PC-3 (cell line): ENCODE data around the gene VPS8. TPM values are rescaled to one million over a fixed set of nuclear protein-coding genes. Genes with fewer than 3 reads are reported as not detected.

Source experiments
- ATAC-seq: fragments of 200-7000 bp; cut with Tn5 transposase; 2 replicates; pipeline ENCODE4 v1.9.1; 2020; ENCODE audit warnings: mild to moderate bottlenecking, moderate library complexity
- BruUV-seq: library from RNA; stranded (reverse); fragments of 400-500 nt; replicated peaks from 2 replicates; lab custom pipeline; 2021; lab: Mats Ljungman, UMichigan
- CTCF ChIA-PET: fragments of 300-600 bp; sonication (Branson Sonifier 250); formaldehyde crosslinking; loops from one replicate; lab custom pipeline; 2022; ENCODE audit warnings: antibody characterized with exemption; lab: Charles Lee
- POLR2A ChIA-PET: fragments of 300-600 bp; sonication (Branson Sonifier 250); formaldehyde crosslinking; loops from one replicate; lab custom pipeline; 2022; ENCODE audit warnings: antibody characterized with exemption; ENCODE audit not compliant: unreplicated experiment; lab: Charles Lee
- DNase-seq: peaks from one replicate; pipeline ENCODE4 v3.0.0-alpha.2; 2015
- H2AFZ ChIP-seq: fragments of 300-600 bp; sonication (generic); 2 replicates; pipeline ENCODE4 v1.6.0; 2016; ENCODE audit warnings: antibody characterized with exemption, low read length
- H3F3A ChIP-seq: fragments of 300-600 bp; sonication (generic); one replicate; pipeline ENCODE4 v1.6.0; 2017; ENCODE audit warnings: antibody characterized with exemption, low read length, control low read depth, mild to moderate bottlenecking; ENCODE audit not compliant: unreplicated experiment
- H3K27ac ChIP-seq: fragments of 300-600 bp; sonication (generic); 2 replicates; pipeline ENCODE4 v1.5.1; 2016; ENCODE audit warnings: mild to moderate bottlenecking, low read length
- H3K27me3 ChIP-seq: fragments of 300-600 bp; sonication (generic); 2 replicates; pipeline ENCODE4 v1.6.1; 2016; ENCODE audit warnings: low read length, mixed read lengths
- H3K36me3 ChIP-seq: fragments of 300-600 bp; sonication (generic); 2 replicates; pipeline ENCODE4 v1.6.1; 2016; ENCODE audit warnings: low read depth, mixed run types, low read length, mixed read lengths
- H3K4me1 ChIP-seq: fragments of 300-600 bp; sonication (generic); 2 replicates; pipeline ENCODE4 v1.5.1; 2016; ENCODE audit warnings: low read length; ENCODE audit not compliant: insufficient read depth
- H3K4me2 ChIP-seq: fragments of 300-600 bp; sonication (generic); 2 replicates; pipeline ENCODE4 v1.6.0; 2016; ENCODE audit warnings: low read length
- H3K4me3 ChIP-seq: fragments of 300-600 bp; sonication (generic); 2 replicates; pipeline ENCODE4 v1.5.1; 2016; ENCODE audit warnings: mild to moderate bottlenecking, low read length, mixed read lengths
- H3K79me2 ChIP-seq: fragments of 300-600 bp; sonication (generic); 2 replicates; pipeline ENCODE4 v1.6.1; 2017; ENCODE audit warnings: low read length, mixed read lengths
- H3K9ac ChIP-seq: fragments of 300-600 bp; sonication (generic); 2 replicates; pipeline ENCODE4 v1.6.0; 2016; ENCODE audit warnings: mild to moderate bottlenecking, low read length
- H3K9me2 ChIP-seq: fragments of 300-600 bp; sonication (generic); replicated peaks from 2 replicates; pipeline ENCODE4 v1.6.1; 2016; ENCODE audit warnings: mixed run types, low read length, mixed read lengths
- H3K9me3 ChIP-seq: fragments of 300-600 bp; sonication (generic); 2 replicates; pipeline ENCODE4 v1.6.1; 2016; ENCODE audit warnings: low read length, mixed read lengths
- H4K20me1 ChIP-seq: fragments of 300-600 bp; sonication (generic); 2 replicates; pipeline ENCODE4 v1.6.1; 2016; ENCODE audit warnings: low read length, mixed read lengths
- CTCF ChIP-seq: fragments of 300-600 bp; sonication (generic); conservative IDR thresholded peaks from 2 replicates; pipeline ENCODE4 v1.5.1; 2017; ENCODE audit warnings: antibody characterized with exemption, low read depth, mild to moderate bottlenecking, low read length
- EZH2 ChIP-seq: fragments of 300-600 bp; sonication (generic); IDR thresholded peaks from one replicate; pipeline ENCODE4 v1.6.1; 2017; ENCODE audit warnings: antibody characterized with exemption, mild to moderate bottlenecking, low read length; ENCODE audit not compliant: unreplicated experiment
- EZH2phosphoT487 ChIP-seq: fragments of 300-600 bp; sonication (generic); IDR thresholded peaks from 2 replicates; pipeline ENCODE4 v1.6.1; 2018; ENCODE audit warnings: mild to moderate bottlenecking, antibody characterized with exemption, low read length, borderline replicate concordance
- intact Hi-C: fragments of 100-400 bp; cut with micrococcal nuclease; formaldehyde crosslinking; loops from 2 replicates; pipeline ENCODE4 v1.9.0; 2023
- total RNA-seq: library from RNA; depleted of rRNA; stranded (reverse); fragments of >200 nt; gene quantifications from 2 replicates; pipeline ENCODE4 v1.2.3, GENCODE V29; 2014; rRNA removed

VPS8 gene
- total RNA-seq, 1 experiment from 2014 or later: 38.0 TPM

- CTCF ChIA-PET: no interaction called here
- H3K79me2 ChIP-seq: no peaks in the 10 kb centered on the region
Measured at GRCh38 chr3:185094697-185095096, 282.7 kb downstream of the VPS8 start.

More at GRCh38 chr3:185094697-185095096, 282.7 kb downstream of the VPS8 start:
- Histone ChIP-seq H3K4me2 (no peak overlapping the region), H4K20me1 (no peaks in the 10 kb centered on the region), H3K27ac (no peak overlapping the region), H3K9ac (no peak overlapping the region), H3K9me2 (no peaks in the 10 kb centered on the region), H3K4me1 (no peaks in the 10 kb centered on the region), H3K9me3 (no peaks in the 10 kb centered on the region), H3K4me3 (no peak overlapping the region), H3K27me3 (peaks cover 74% of the 10 kb centered on the region), H3K36me3 (no peaks in the 10 kb centered on the region), H2AFZ (no peak overlapping the region), H3F3A (no peaks in the 10 kb centered on the region)
- BruUV-seq: no TSS peak
- intact Hi-C loops: no loop called here
- DNase-seq: no peak
- ATAC-seq: no peak
- POLR2A ChIA-PET: no interaction called here
- no peak for TF ChIP-seq CTCF
- TF ChIP-seq EZH2: no peak
- TF ChIP-seq EZH2phosphoT487: no peak

Other genes with a start within 250 kb of the VPS8 start
- 43.6 and 57.4 TPM in 2 replicates for gene MAGEF1, start 100.1 kb upstream of the VPS8 start, total RNA-seq